Cardiac muscle cell (in vitro differentiated cells and primary cell): ENCODE measurements around the gene PHOX2A. TPM values are rescaled to one million over a fixed set of nuclear protein-coding genes. Genes with fewer than 3 reads are reported as not detected.

Experiments used
- DNase-seq, 2 donors: peaks; one replicate each; pipeline versions ENCODE4 v3.0.0 to v3.0.0-alpha.2; 2010 to 2017; ENCODE audit warnings: low read depth in 1 of 2, low spot score in 1 of 2
- H3K27ac ChIP-seq: fragments of 200-600 bp; sonication (generic); 2 replicates; pipeline ENCODE4 v1.5.1; 2016
- H3K27me3 ChIP-seq: fragments of 200-600 bp; sonication (generic); 2 replicates; pipeline ENCODE4 v1.6.0; 2016; ENCODE audit warnings: control low read depth
- H3K36me3 ChIP-seq: fragments of 200-600 bp; sonication (generic); 2 replicates; pipeline ENCODE4 v1.5.1; 2016; ENCODE audit warnings: control low read depth
- H3K4me1 ChIP-seq: fragments of 200-600 bp; sonication (generic); 2 replicates; pipeline ENCODE4 v1.8.1; 2017; ENCODE audit warnings: low read depth, mild to moderate bottlenecking, mixed run types
- H3K4me3 ChIP-seq: fragments of 200-600 bp; sonication (generic); 2 replicates; pipeline ENCODE4 v1.5.1; 2016; ENCODE audit warnings: mild to moderate bottlenecking
- H3K9me3 ChIP-seq: fragments of 200-600 bp; sonication (generic); 2 replicates; pipeline ENCODE4 v1.5.1; 2017; ENCODE audit warnings: low read depth, mild to moderate bottlenecking, control low read depth
- CTCF ChIP-seq: IDR thresholded peaks from 2 replicates; pipeline ENCODE4 v1.5.1; 2012; ENCODE audit warnings: low read depth, mild to moderate bottlenecking, low read length
- polyA plus RNA-seq: library from polyadenylated mRNA; unstranded; fragments of >200 nt; fragmentation: Nextera tagmentation; extraction: Ambion mirVana; gene quantifications from 2 replicates; pipeline ENCODE4 v1.2.1, GENCODE V29; 2016
- total RNA-seq: library from RNA; depleted of rRNA; stranded (reverse); fragments of >200 nt; gene quantifications from 2 replicates; pipeline ENCODE4 v1.2.3, GENCODE V29; 2016

Gene PHOX2A
- total and polyA plus RNA-seq, 2 experiments from 2014 or later = 0.30 TPM; not detected in 1

GRCh38 chr11:72232260-72233055 is 11.5 kb downstream of the PHOX2A start:
- no peak for DNase-seq
- Histone ChIP-seq H3K27me3 (no peaks in the 10 kb centered on the region), H3K4me1 (no peaks in the 10 kb centered on the region), H3K27ac (no peak overlapping the region), H3K9me3 (no peaks in the 10 kb centered on the region), H3K36me3 (peaks cover 78% of the 10 kb centered on the region), H3K4me3 (no peak overlapping the region)
- no peak for TF ChIP-seq CTCF

GRCh38 chr11:72231396-72232259 is 12.3 kb downstream of the PHOX2A start:
- no peak for DNase-seq
- H3K36me3 ChIP-seq = peaks cover 72% of the 10 kb centered on the region
- no peak overlapping the region for H3K27ac ChIP-seq

DNA sequence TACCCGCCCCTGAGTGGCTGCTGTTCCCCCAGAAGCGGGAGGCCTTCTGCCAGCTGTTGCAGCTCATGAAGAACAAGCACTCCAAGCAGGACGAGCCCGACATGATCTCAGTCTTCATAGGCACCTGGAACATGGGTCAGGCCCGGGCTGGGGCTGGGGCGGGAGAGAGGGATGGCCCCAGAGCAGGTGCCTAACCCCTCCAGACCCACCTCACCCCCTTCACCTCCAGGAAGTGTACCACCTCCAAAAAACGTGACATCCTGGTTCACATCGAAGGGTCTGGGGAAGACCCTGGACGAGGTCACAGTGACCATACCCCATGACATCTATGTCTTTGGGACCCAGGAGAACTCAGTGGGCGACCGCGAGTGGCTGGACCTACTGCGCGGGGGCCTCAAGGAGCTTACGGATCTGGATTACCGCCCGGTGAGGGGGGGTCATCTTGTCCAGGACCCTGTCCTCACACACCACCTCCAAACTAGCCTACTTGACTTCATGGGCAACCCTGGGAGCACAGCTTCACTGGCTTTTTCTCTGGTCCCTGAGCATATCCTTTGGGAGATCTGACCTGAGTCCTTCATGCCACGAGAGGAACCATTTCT is 13.1 kb downstream of the PHOX2A start:
- Histone ChIP-seq H3K27ac (no peak overlapping the region), H3K27me3 (no peaks in the 10 kb centered on the region), H3K4me1 (peaks cover under 1% of the 10 kb centered on the region), H3K36me3 (peaks cover 66% of the 10 kb centered on the region), H3K4me3 (no peak overlapping the region), H3K9me3 (no peaks in the 10 kb centered on the region)
- no peak for DNase-seq
- no peak for TF ChIP-seq CTCF

More at GRCh38 chr11:72231396-72232259, 12.3 kb downstream of the PHOX2A start:
- H3K9me3 ChIP-seq = no peaks in the 10 kb centered on the region
- no peaks in the 10 kb centered on the region for H3K27me3 ChIP-seq
- no peak overlapping the region for H3K4me3 ChIP-seq
- H3K4me1 ChIP-seq = no peaks in the 10 kb centered on the region
- no peak for TF ChIP-seq CTCF

DNA sequence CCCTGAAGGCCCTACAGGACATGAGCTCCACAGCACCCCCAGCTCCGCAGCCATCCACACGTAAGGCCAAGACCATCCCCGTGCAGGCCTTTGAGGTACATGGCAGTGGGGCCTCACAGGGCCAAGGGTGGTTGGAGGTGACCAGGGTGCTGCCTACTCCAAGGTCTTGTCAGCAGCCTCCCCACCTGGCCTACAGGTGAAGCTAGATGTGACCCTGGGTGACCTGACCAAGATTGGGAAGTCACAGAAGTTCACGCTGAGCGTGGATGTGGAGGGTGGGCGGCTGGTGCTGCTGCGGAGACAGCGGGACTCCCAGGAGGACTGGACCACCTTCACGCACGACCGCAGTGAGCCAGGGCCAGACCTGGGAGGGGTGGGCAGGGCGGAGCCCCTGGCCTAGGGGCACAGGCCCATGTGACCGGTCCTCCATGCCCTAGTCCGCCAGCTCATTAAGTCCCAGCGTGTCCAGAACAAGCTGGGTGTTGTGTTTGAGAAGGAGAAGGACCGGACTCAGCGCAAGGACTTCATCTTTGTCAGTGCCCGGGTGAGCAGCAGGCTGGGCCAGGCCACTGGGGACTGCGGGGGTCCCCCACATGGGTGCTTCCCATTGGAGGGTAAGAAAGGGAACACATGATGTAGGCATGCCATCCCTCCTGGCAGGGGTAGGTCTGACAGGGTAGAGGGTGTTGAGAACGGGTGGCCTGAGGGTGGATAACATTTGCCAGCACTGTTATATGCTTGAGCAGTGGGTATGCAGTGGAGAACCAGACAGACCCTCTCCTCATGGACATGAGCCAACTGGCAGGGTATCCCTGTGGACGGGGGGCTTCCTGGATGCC is 13.8 kb downstream of the PHOX2A start:
- Histone ChIP-seq H3K9me3 (no peaks in the 10 kb centered on the region), H3K36me3 (peaks cover 59% of the 10 kb centered on the region), H3K27me3 (no peaks in the 10 kb centered on the region), H3K27ac (no peak overlapping the region), H3K4me3 (no peak overlapping the region), H3K4me1 (peaks cover 6% of the 10 kb centered on the region)
- no peak for DNase-seq
- no peak for TF ChIP-seq CTCF

DNA sequence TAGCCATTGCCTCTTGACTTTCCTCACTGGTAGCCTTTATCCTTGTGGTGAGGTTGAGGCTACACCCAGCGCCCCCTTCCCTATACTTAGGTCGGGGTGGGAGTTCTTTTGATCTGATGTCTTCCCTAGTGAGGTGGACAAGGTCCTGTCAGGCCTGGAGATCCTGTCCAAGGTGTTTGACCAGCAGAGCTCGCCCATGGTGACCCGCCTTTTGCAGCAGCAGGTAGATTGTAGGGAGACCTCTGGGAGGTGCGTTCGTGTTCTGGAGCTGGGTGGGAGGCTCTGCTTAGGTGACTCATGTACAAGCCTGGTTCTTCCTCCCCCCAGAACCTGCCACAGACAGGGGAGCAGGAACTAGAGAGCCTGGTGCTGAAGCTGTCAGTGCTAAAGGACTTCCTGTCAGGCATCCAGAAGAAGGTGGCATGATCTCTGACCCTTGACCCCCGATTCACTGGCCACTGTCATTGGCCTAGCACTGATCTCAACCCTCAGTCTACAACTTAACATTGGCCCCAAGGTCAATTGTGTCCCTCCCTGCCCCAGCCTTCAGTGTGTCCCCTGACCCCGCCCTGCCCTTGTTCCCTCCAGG is 14.5 kb downstream of the PHOX2A start:
- Histone ChIP-seq H3K4me3 (no peak overlapping the region), H3K36me3 (peaks cover 52% of the 10 kb centered on the region), H3K9me3 (no peaks in the 10 kb centered on the region), H3K27ac (no peak overlapping the region), H3K27me3 (no peaks in the 10 kb centered on the region), H3K4me1 (peaks cover 6% of the 10 kb centered on the region)
- DNase-seq = no peak
- TF ChIP-seq CTCF = no peak
